GM12878 (cell line): ENCODE data around the gene TMEM30A. TPM values are rescaled to one million over a fixed set of nuclear protein-coding genes. Genes with fewer than 3 reads are reported as not detected.

Source experiments
- ATAC-seq: fragments of 200-7000 bp; cut with Tn5 transposase; 3 replicates; pipeline ENCODE4 v1.9.1; 2020; ENCODE audit warnings: mild to moderate bottlenecking, moderate library complexity
- BruUV-seq: library from RNA; stranded (reverse); fragments of 400-500 nt; replicated peaks from 2 replicates; lab custom pipeline; 2021; lab: Mats Ljungman, UMichigan
- CTCF ChIA-PET: fragments of 300-600 bp; sonication (Branson Sonifier 250); formaldehyde crosslinking; extraction: SDS; loops from one replicate; lab custom pipeline; 2021; ENCODE audit warnings: inconsistent platforms; lab: Yijun Ruan, JAX
- POLR2A ChIA-PET: fragments of 350-600 bp; formaldehyde crosslinking; extraction: SDS; loops from one replicate; lab custom pipeline; 2021; ENCODE audit warnings: inconsistent platforms; lab: Charles Lee
- RAD21 ChIA-PET: fragments of 300-600 bp; sonication (Branson Sonifier 250); formaldehyde crosslinking; loops from one replicate; lab custom pipeline; 2023; ENCODE audit warnings: antibody characterized with exemption; ENCODE audit not compliant: unreplicated experiment; lab: Charles Lee
- SMC1A ChIA-PET: fragments of 300-600 bp; sonication (Branson Sonifier 250); formaldehyde crosslinking; loops from one replicate; lab custom pipeline; 2023; ENCODE audit not compliant: unreplicated experiment, uncharacterized antibody; lab: Charles Lee
- DNase-seq: peaks from one replicate; pipeline ENCODE4 v3.0.0-alpha.2; 2011; ENCODE audit warnings: low read depth, low spot score
- FAIRE-seq: peaks from 3 replicates; lab custom pipeline; 2011; peaks lifted over from hg19 to GRCh38; lab: Jason Lieb, UNC
- H2AFZ ChIP-seq: 2 replicates; pipeline ENCODE4 v1.6.0; 2011; ENCODE audit warnings: low read depth, low read length, control low read depth; ENCODE audit not compliant: control insufficient read depth
- H3K27ac ChIP-seq: 2 replicates; pipeline ENCODE4 v1.5.1; 2011; ENCODE audit warnings: control low read depth; ENCODE audit not compliant: control insufficient read depth, insufficient read depth
- H3K27me3 ChIP-seq, 2 experiments: replicated peaks in 1 of 2; 2 replicates each; pipeline versions ENCODE4 v1.6.0 to v1.6.1; 2011; ENCODE audit warnings: low read length in 1 of 2; ENCODE audit not compliant: control insufficient read depth in 2 of 2, insufficient read depth in 2 of 2
- H3K36me3 ChIP-seq, 2 experiments: 2 replicates each; pipeline ENCODE4 v1.5.1; 2011; ENCODE audit warnings: low read length in 1 of 2; ENCODE audit not compliant: control insufficient read depth in 2 of 2, insufficient read depth in 2 of 2
- H3K4me1 ChIP-seq: 2 replicates; pipeline ENCODE4 v1.6.1; 2011; ENCODE audit warnings: mild to moderate bottlenecking, low read length, moderate library complexity, mixed read lengths; ENCODE audit not compliant: control insufficient read depth, insufficient read depth
- H3K4me2 ChIP-seq: 2 replicates; pipeline ENCODE4 v1.6.0; 2011; ENCODE audit warnings: control low read depth; ENCODE audit not compliant: control insufficient read depth, insufficient read depth
- H3K4me3 ChIP-seq: fragments of 200-600 bp; sonication (generic); 2 replicates; pipeline ENCODE4 v1.5.1; 2016
- H3K79me2 ChIP-seq: 2 replicates; pipeline ENCODE4 v1.6.0; 2011; ENCODE audit warnings: low read length; ENCODE audit not compliant: control insufficient read depth, insufficient read depth
- H3K9ac ChIP-seq: 2 replicates; pipeline ENCODE4 v1.8.0; 2011; ENCODE audit warnings: low read length, control low read depth, mixed read lengths; ENCODE audit not compliant: control insufficient read depth, insufficient read depth
- H3K9me3 ChIP-seq: replicated peaks from 3 replicates; pipeline ENCODE4 v1.5.1; 2011; ENCODE audit warnings: mild to moderate bottlenecking, low read length; ENCODE audit not compliant: control insufficient read depth, insufficient read depth
- H4K20me1 ChIP-seq: 2 replicates; pipeline ENCODE4 v1.6.0; 2011; ENCODE audit not compliant: control insufficient read depth, insufficient read depth
- CREM ChIP-seq: IDR thresholded peaks from 2 replicates; pipeline ENCODE4 v1.6.1; 2014; ENCODE audit warnings: antibody characterized with exemption, low read depth
- EP300 ChIP-seq, 2 experiments: fragments of 150-350 bp in 1 of 2; IDR thresholded peaks; 2 replicates each; pipeline ENCODE4 v1.6.1; 2011 to 2012; ENCODE audit warnings: low read depth in 2 of 2, low read length in 2 of 2, borderline replicate concordance in 1 of 2, improper control_type of control experiment in 1 of 2, inconsistent platforms in 1 of 2; ENCODE audit not compliant: control insufficient read depth in 1 of 2
- ESRRA ChIP-seq: IDR thresholded peaks from 2 replicates; pipeline ENCODE4 v1.6.1; 2012; ENCODE audit warnings: mild to moderate bottlenecking, low read length, improper control_type of control experiment
- IKZF1 ChIP-seq: fragments of 450-650 bp; conservative IDR thresholded peaks from 2 replicates; pipeline ENCODE4 v1.6.1; 2017; ENCODE audit warnings: antibody characterized with exemption, mild to moderate bottlenecking
- MTA3 ChIP-seq: IDR thresholded peaks from 2 replicates; pipeline ENCODE4 v1.6.1; 2012; ENCODE audit warnings: low read length, inconsistent platforms, borderline replicate concordance
- RUNX3 ChIP-seq: IDR thresholded peaks from 2 replicates; pipeline ENCODE4 v1.6.1; 2012; ENCODE audit warnings: low read length, inconsistent platforms
- SMAD1 ChIP-seq: fragments of 450-650 bp; IDR thresholded peaks from 2 replicates; pipeline ENCODE4 v1.6.1; 2018; ENCODE audit warnings: mild to moderate bottlenecking, low read depth; ENCODE audit not compliant: partially characterized antibody
- SP1 ChIP-seq: IDR thresholded peaks from one replicate; pipeline ENCODE4 v1.6.1; 2011; ENCODE audit warnings: low read depth, low read length
- WGBS: methylation state at CpG from one replicate; pipeline ENCODE4 v1.1.6; 2016; ENCODE audit warnings: low lambda C conversion rate; ENCODE audit not compliant: insufficient replicate concordance, insufficient coverage; ENCODE audit errors: missing lambda C conversion rate; 5-methylcytosine and 5-hydroxymethylcytosine counted together
- in situ Hi-C: fragments of 300-500 bp; cut with MboI; formaldehyde crosslinking; loops from 9 replicates; pipeline ENCODE4 v1.14.3; 2018; ENCODE audit warnings: mixed read lengths
- intact Hi-C: fragments of 100-400 bp; cut with micrococcal nuclease; formaldehyde crosslinking; loops from one replicate; pipeline ENCODE4 v1.14.2; 2022; ENCODE audit not compliant: unreplicated experiment
- polyA plus RNA-seq, 11 experiments: library from polyadenylated mRNA; depleted of rRNA in 4 of 11; unstranded in 6 of 11; stranded (reverse) in 5 of 11; fragments of >200 nt; fragmentation: Nextera tagmentation in 4 of 11; fragmentation: Illumina TruSeq in 1 of 11; extraction: Ambion mirVana in 4 of 11; extraction: Trizol in 1 of 11; gene quantifications; 1 replicate in 1 of 11; 2 replicates in 10 of 11; pipeline versions ENCODE4 v1.2.1 to v1.2.3, GENCODE V29; 2011 to 2016; ENCODE audit warnings: inconsistent platforms in 2 of 11, missing spikeins in 2 of 11, low read depth in 1 of 11
- total RNA-seq, 4 experiments: library from RNA; depleted of rRNA in 3 of 4; stranded (reverse); fragments of >200 nt in 3 of 4; fragmentation: Illumina TruSeq in 1 of 4; extraction: Trizol in 1 of 4; gene quantifications; 2 replicates each; pipeline versions ENCODE4 v1.2.1 to v1.2.3, GENCODE V29; 2013 to 2021
- TF ChIP-seq, protein P1 (sequence below): fragments of 450-650 bp; IDR thresholded peaks from 2 replicates; pipeline ENCODE4 v1.6.1; 2017; ENCODE audit warnings: mild to moderate bottlenecking
- TF ChIP-seq, protein P2 (sequence below): fragments of 450-650 bp; IDR thresholded peaks from 2 replicates; pipeline ENCODE4 v1.6.1; 2014; ENCODE audit warnings: mild to moderate bottlenecking
- TF ChIP-seq, protein P3 (sequence below): IDR thresholded peaks from 2 replicates; pipeline ENCODE4 v1.6.1; 2012; ENCODE audit warnings: low read depth, low read length, improper control_type of control experiment

Gene TMEM30A
- total and polyA plus RNA-seq, 10 of the 15 experiments (the other 5 are each of a cell fraction or from before 2014, with no cell fraction given) = 11.9 to 61.6 (median 43.2) TPM

DNA sequence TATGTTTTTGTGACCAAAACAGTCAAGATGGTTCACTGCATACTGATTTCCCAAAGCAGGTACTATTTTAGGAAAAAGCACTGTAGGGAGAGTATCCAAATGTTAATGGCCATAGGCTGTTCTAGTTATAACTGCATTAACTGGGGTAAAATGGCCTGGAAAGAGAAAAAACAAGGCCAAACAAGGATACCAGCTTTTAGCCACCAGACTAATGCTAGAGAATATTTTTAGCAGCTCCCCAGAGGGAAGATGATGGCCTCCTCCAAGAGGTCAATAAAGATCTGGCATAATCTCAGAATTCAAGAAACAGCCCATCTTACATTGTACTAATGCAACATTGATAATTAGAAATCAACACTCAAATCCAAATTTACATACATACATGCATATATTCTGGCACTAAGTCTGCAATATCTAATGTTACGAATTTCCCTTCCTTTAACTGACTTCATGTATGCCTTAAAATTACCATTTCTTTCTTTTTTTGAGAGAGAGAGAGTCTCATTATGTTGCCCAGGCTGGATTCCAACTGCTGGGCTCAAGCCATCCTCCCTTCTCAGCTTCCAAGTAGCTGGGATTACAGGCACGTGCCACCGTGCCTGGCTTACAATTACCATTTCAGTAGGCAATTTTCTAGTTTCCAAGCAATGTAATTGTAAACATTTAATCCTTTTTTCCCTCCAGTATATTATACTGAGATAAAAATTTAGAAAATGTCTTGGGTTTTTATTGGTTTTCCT lies 50.3 kb downstream of the TMEM30A start:
- DNase-seq (no peak), ATAC-seq (no peak), FAIRE-seq (no peak)
- Histone ChIP-seq H2AFZ (no peak overlapping the region), H3K27ac (no peak overlapping the region), H3K27me3 (no peaks in the 10 kb centered on the region), H3K36me3 (peaks cover 3 to 11% of the 10 kb centered on the region in 2 experiments), H3K4me2 (no peak overlapping the region), H3K79me2 (no peaks in the 10 kb centered on the region), H3K4me1 (no peaks in the 10 kb centered on the region), H4K20me1 (peaks cover 3% of the 10 kb centered on the region; the same call in 1 of the 2 replicates), H3K4me3 (no peak overlapping the region), H3K9ac (no peak overlapping the region), H3K9me3 (no peaks in the 10 kb centered on the region)
- RAD21 ChIA-PET = no interaction called here
- TF ChIP-seq, protein P1, sequence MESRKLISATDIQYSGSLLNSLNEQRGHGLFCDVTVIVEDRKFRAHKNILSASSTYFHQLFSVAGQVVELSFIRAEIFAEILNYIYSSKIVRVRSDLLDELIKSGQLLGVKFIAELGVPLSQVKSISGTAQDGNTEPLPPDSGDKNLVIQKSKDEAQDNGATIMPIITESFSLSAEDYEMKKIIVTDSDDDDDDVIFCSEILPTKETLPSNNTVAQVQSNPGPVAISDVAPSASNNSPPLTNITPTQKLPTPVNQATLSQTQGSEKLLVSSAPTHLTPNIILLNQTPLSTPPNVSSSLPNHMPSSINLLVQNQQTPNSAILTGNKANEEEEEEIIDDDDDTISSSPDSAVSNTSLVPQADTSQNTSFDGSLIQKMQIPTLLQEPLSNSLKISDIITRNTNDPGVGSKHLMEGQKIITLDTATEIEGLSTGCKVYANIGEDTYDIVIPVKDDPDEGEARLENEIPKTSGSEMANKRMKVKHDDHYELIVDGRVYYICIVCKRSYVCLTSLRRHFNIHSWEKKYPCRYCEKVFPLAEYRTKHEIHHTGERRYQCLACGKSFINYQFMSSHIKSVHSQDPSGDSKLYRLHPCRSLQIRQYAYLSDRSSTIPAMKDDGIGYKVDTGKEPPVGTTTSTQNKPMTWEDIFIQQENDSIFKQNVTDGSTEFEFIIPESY = no peak
- WGBS = 92% methylated on average over 3 of the region's 3 CpGs
- POLR2A ChIA-PET = interaction anchor here (1.0 kb wide), 1 partner anchor 9 kb away, joined by 3 read pairs; the partner anchor contains the start of gene COX7A2
- BruUV-seq = no TSS peak
- SMC1A ChIA-PET = interaction anchor here (1.4 to 1.6 kb wide), 2 partner anchors 9 to 24 kb away, joined by 3 to 6 read pairs; partner anchors contain the start of gene COX7A2
- intact Hi-C loops = no loop called here
- in situ Hi-C loops = loop anchor here (25.0 kb wide), 1 partner anchor 1797 kb away; no protein-coding TSS in a partner anchor
- CTCF ChIA-PET = interaction anchor here (1.9 to 2.1 kb wide), 2 partner anchors 9 to 33 kb away, joined by 4 to 5 read pairs; no protein-coding TSS in a partner anchor

DNA sequence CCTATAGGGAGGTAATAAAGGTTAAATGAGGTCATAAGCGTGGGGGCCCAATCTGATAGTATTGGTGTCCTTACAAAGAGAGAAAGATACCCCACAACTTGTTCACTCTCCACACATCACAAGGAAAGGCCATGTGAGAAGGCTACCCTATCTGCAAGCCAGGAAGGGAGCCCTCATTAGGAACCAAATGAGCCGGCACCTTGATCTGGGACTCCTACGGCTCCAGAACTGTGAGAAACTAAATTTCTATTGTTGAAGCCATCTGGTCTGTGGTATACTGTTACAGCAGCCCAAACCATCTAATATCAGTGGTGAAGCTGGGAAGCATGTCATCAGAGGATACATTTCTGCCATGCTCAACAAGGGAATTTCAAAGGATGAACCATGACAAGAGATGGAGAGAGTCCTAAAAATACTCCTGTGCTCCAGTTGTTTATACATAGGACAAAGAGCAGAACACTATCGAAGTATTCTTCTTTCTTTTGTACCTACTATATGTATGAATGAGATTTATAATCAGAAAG lies 51.4 kb downstream of the TMEM30A start:
- RAD21 ChIA-PET = no interaction called here

More for the DNA sequence above, 51.4 kb downstream of the TMEM30A start:
- ChIA-PET CTCF (interaction anchor here (1.6 to 2.1 kb wide), 3 partner anchors 10 to 34 kb away, joined by 4 to 5 read pairs (median 4); no protein-coding TSS in a partner anchor), SMC1A (interaction anchor here (1.6 kb wide), 1 partner anchor 10 kb away, joined by 3 read pairs; the partner anchor contains the start of gene COX7A2), POLR2A (no interaction called here)
- intact Hi-C loops (no loop called here), in situ Hi-C loops (loop anchor here (25.0 kb wide), 1 partner anchor 1796 kb away; no protein-coding TSS in a partner anchor)
- FAIRE-seq (no peak), DNase-seq (no peak), ATAC-seq (no peak)
- Histone ChIP-seq H3K79me2 (no peaks in the 10 kb centered on the region), H3K4me1 (no peaks in the 10 kb centered on the region), H3K36me3 (peaks cover 0 to 8% of the 10 kb centered on the region in 2 experiments; a peak in 2 of 4 replicates), H3K27me3 (no peaks in the 10 kb centered on the region), H4K20me1 (no peaks in the 10 kb centered on the region), H3K9ac (no peak overlapping the region), H3K4me3 (no peak overlapping the region), H3K9me3 (no peaks in the 10 kb centered on the region), H3K4me2 (no peak overlapping the region), H3K27ac (no peak overlapping the region), H2AFZ (no peak overlapping the region)
- BruUV-seq = no TSS peak
- WGBS = 93% methylated on average over 4 of the region's 4 CpGs
- no peak for TF ChIP-seq CREM
- TF ChIP-seq, protein P2, sequence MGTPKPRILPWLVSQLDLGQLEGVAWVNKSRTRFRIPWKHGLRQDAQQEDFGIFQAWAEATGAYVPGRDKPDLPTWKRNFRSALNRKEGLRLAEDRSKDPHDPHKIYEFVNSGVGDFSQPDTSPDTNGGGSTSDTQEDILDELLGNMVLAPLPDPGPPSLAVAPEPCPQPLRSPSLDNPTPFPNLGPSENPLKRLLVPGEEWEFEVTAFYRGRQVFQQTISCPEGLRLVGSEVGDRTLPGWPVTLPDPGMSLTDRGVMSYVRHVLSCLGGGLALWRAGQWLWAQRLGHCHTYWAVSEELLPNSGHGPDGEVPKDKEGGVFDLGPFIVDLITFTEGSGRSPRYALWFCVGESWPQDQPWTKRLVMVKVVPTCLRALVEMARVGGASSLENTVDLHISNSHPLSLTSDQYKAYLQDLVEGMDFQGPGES = no peak
- TF ChIP-seq IKZF1 = no peak
- TF ChIP-seq ESRRA = no peak
- TF ChIP-seq SMAD1 = no peak
- TF ChIP-seq, protein P3, sequence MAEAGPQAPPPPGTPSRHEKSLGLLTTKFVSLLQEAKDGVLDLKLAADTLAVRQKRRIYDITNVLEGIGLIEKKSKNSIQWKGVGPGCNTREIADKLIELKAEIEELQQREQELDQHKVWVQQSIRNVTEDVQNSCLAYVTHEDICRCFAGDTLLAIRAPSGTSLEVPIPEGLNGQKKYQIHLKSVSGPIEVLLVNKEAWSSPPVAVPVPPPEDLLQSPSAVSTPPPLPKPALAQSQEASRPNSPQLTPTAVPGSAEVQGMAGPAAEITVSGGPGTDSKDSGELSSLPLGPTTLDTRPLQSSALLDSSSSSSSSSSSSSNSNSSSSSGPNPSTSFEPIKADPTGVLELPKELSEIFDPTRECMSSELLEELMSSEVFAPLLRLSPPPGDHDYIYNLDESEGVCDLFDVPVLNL = no peak
- TF ChIP-seq RUNX3 = no peak
- TF ChIP-seq EP300 (IDR thresholded peaks at IDR 0.05; ENCODE audit: borderline replicate concordance in 1 of 2, control insufficient read depth in 1 of 2, low read depth in 2 of 2, low read length in 2 of 2) = no peak
- no peak for TF ChIP-seq SP1
- TF ChIP-seq MTA3 = no peak
